HFF-Myc (cell line): ENCODE results near the gene BRICD5.

ENCODE experiments used
- DNase-seq: peaks from one replicate; pipeline ENCODE4 v3.0.0-alpha.2; 2011; ENCODE audit warnings: low read depth; ENCODE audit errors: extremely low read depth
- H3K4me3 ChIP-seq: replicated peaks from 2 replicates; pipeline ENCODE4 v1.5.1; 2011; ENCODE audit warnings: low read depth, mild to moderate bottlenecking, control low read depth, low read length
- TF ChIP-seq, protein P1 (sequence below): IDR thresholded peaks from 2 replicates; pipeline ENCODE4 v1.5.1; 2012; ENCODE audit warnings: mild to moderate bottlenecking, low read depth, low read length, control low read depth; ENCODE audit errors: missing control alignments

BRICD5 gene

DNA sequence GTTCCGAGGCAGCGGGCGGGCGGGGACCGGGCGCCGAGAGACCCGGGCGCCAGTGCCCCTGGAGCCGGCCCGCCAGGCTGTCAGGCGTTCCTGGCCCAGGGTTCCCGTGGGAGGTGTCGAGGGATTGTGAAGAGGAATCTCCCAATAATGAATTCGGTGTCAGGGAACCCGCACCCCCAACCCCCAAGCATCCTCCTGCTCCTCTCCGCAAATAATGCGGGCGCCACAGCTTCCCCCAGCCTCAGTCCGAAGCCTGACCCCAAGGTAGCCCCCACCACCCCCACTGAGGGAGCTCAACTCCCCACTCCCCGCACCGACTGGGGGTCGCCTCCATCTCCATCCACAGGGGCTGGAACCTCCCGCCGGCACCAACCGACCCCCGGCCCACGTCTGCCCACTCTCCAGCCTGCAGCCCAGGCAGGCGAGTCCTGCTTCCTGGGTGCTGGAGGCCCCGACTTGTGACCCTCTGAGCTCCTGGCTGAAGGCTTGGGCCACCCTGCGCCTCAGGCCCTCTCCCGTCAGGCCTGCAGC is 13.6 kb downstream of the BRICD5 start:
- DNase-seq = no peak
- H3K4me3 ChIP-seq = no peak overlapping the region
- TF ChIP-seq, protein P1, sequence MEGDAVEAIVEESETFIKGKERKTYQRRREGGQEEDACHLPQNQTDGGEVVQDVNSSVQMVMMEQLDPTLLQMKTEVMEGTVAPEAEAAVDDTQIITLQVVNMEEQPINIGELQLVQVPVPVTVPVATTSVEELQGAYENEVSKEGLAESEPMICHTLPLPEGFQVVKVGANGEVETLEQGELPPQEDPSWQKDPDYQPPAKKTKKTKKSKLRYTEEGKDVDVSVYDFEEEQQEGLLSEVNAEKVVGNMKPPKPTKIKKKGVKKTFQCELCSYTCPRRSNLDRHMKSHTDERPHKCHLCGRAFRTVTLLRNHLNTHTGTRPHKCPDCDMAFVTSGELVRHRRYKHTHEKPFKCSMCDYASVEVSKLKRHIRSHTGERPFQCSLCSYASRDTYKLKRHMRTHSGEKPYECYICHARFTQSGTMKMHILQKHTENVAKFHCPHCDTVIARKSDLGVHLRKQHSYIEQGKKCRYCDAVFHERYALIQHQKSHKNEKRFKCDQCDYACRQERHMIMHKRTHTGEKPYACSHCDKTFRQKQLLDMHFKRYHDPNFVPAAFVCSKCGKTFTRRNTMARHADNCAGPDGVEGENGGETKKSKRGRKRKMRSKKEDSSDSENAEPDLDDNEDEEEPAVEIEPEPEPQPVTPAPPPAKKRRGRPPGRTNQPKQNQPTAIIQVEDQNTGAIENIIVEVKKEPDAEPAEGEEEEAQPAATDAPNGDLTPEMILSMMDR = no peak

DNA sequence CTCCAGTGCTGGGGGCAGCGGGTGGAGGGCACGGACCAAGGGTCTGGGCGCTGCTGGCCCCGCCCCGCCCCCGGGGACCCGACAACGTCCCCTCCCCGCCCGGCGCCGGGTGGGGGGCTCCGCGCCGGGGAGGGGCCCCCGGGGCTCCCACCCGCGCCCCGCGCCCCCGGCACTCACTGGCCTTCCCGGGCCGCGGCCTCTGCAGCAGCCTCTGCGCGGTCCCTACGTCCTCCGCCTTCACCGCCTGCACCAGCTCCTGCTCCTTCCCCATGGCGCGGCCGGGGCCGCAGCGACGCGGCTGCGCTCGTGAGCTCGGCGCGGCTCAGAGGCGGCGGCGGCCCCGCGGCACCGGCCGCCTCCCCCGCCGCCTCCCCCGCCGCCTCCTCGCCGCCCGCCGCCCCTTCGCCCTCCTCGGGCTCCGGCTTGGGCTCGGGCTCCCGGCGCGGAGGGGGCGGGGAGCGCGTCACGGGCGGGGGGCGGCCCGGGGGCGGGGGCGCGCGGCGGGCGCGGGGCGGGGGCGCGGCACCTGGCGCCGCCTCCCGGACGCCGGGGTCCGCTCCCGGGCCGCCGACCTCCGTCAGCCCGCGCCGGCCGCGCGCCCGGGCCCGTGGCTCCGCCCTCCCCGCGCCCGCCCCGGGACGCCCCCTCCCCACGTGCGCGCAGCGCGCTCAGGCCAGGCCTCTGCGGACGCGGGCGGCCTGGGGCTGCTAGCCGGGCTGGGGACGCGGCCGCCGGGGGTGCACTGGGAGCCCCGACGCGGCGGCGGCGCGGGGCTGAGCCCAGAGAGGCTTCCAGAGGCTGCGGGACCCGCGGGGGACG is 14.3 kb downstream of the BRICD5 start, which contains the start of gene CASKIN1:
CASKIN1 (minus strand) TSS at position 444 of the 819 bp plus-strand sequence; CDS start at position 271, 173 bp downstream.
- no peak for DNase-seq
- TF ChIP-seq, protein P1 = no peak
- H3K4me3 ChIP-seq = peak within 1 kb of the TSS; percentile 17; the same call in 1 of the 2 replicates

DNA sequence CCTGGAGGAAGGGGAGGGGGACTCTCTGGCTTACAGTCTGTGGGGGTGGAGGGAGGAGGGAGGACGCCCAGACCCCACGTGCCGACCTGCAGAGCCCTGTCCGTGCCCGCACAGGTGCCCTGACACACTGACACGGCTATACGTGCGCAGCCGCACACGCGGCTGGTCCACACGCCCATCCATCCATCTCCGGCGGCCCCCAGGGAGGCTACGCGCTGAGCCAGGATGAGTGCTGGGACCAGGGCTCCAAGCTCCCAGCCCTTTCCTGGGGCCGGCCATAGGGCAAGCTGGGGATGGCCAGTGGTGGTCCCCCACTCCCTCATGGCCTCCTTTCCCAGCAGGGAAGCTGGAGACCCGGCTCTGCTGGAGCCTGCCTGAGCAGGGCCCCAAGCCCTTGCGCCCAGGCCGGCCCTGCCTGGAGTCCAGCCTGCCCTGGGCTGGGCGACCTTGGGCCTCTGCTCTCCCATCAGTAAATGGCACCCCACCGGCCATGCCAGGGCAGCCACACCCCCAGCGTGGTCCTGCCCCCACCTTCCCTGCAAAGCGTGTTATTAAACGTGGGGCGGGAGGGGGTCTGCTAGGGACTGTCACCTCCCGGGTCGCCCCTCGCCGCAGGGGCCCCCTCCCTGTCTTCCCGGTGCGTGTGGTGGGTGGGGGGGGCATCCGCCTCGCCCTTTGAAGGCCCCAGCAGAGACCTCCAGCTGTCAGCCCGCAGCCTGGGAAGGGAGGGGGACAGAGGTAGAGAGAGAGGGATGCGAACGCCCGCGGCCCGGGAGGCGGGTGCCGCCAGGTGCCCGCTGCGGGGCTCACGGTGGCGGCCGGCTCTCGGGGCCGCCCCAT is 15.1 kb downstream of the BRICD5 start:
- no peak for DNase-seq
- TF ChIP-seq, protein P1 = no peak
- peak overlapping the region; percentile 17; the same call in 1 of the 2 replicates for H3K4me3 ChIP-seq

DNA sequence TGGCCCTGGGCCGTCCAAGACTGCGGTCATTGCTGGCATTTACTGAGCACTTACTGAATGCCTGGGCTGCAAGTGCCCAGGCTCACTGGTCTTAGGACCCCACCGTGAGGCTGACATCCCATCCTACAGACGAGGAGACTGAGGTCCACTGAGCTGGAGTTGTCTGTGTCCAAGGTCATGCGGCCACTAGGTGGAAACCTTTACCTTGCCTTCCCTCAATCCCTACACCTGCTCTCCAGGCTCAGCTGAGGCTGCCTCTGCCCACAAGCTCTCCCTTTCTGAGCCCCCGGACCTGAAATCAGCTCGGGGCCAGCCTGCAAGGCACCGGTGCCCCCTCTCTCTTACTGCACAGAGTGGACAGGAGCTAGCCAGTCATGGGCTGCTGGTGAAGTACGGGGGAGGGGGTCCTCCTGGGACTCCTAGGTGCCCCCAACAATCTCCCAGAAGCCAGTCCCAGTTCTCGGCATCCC is 15.8 kb downstream of the BRICD5 start:
- DNase-seq = no peak
- H3K4me3 ChIP-seq = no peak overlapping the region
- TF ChIP-seq, protein P1 = peak; percentile 33

DNA sequence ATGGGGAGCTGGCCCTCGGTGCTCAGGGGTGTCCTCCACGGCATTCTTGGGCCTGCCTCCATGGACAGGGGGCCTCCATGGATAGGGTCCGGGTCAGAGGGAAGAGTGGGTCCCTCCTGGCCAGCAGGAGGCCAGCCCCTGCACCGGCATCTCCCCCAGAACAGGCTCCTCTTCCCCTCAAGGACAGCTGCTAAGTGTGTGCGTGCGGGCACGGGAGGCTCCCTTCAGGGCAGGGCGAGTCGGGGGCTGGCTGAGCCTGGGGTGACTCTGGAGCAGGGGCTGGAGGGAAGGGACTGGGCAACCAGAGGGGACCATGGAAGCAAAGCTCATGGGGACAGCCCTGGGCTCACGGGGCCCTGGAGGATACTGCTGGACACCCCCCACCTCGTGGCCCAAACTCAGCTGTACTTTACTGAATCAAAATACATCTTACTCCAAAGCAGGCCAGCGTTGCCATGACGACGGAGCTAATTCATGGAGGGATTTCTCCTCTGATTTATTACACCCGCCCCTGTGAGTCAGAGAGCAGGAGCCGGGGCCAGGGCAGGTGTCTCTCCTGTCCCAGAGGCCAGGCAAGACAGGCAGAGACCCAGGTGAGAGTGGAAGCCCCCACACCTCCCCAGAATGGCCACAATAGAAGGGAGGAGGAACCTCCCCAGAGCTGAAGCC is 16.4 kb downstream of the BRICD5 start:
- TF ChIP-seq, protein P1 = no peak
- H3K4me3 ChIP-seq = no peak overlapping the region
- DNase-seq = peak; percentile 29

DNA sequence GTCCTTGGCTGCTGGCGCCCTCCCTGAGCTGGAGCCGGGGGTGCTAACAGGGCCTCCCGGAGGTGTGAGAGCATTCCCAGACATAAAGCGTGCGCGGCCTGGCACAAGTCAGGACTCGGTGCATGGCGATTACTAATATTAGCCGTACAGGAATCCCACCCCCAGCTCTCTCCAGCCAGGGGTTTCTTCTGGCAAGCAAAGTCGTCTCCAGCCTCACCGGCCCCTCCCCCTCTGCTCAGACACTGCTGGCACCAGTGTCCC is 19.3 kb downstream of the BRICD5 start:
- DNase-seq = no peak
- no peak overlapping the region for H3K4me3 ChIP-seq
- TF ChIP-seq, protein P1 = no peak
